Endodermal cell (in vitro differentiated cells): ENCODE data around the gene SPDYE1. TPM values are rescaled to one million over a fixed set of nuclear protein-coding genes. Genes with fewer than 3 reads are reported as not detected.
"Not testable (repeated sequence)": the region's sequence is repeated elsewhere in the genome, so short reads cannot be mapped to it uniquely, and the experiment has no call there.

Experiments
- DNase-seq: peaks from one replicate; pipeline ENCODE4 v3.0.0-alpha.2; 2017
- H3K27ac ChIP-seq: 2 replicates; pipeline ENCODE4 v1.5.1; 2013; ENCODE audit warnings: mild to moderate bottlenecking, low read depth, low read length, moderate library complexity
- H3K27me3 ChIP-seq: 2 replicates; pipeline ENCODE4 v1.6.1; 2013; ENCODE audit warnings: mild to moderate bottlenecking, low read length, moderate library complexity; ENCODE audit not compliant: insufficient read depth, control insufficient read depth, poor library complexity, severe bottlenecking
- H3K36me3 ChIP-seq: 2 replicates; pipeline ENCODE4 v1.7.0; 2013; ENCODE audit warnings: mild to moderate bottlenecking, low read length, moderate library complexity; ENCODE audit not compliant: control insufficient read depth, insufficient read depth
- H3K4me1 ChIP-seq: one replicate; pipeline ENCODE4 v1.7.0; 2013; ENCODE audit warnings: low read length; ENCODE audit not compliant: control insufficient read depth, insufficient read depth
- H3K4me3 ChIP-seq: 2 replicates; pipeline ENCODE4 v1.5.1; 2013; ENCODE audit warnings: mild to moderate bottlenecking, low read length, moderate library complexity
- H3K9ac ChIP-seq: 2 replicates; pipeline ENCODE4 v1.6.1; 2013; ENCODE audit warnings: mild to moderate bottlenecking, low read length, moderate library complexity; ENCODE audit not compliant: poor library complexity, severe bottlenecking; ENCODE audit errors: extremely low read depth
- H3K9me3 ChIP-seq: 2 replicates; pipeline ENCODE4 v1.6.1; 2013; ENCODE audit warnings: mild to moderate bottlenecking, low read length, moderate library complexity; ENCODE audit not compliant: control insufficient read depth
- H3K27ac Mint-ChIP-seq: 2 replicates; pipeline ENCODE4 v1.8.0; 2020; ENCODE audit warnings: mixed read lengths
- H3K27me3 Mint-ChIP-seq: 2 replicates; pipeline ENCODE4 v1.8.0; 2021; ENCODE audit warnings: mild to moderate bottlenecking, mixed read lengths; ENCODE audit not compliant: insufficient read depth
- H3K36me3 Mint-ChIP-seq: 2 replicates; pipeline ENCODE4 v1.8.0; 2020; ENCODE audit warnings: low read depth, mixed read lengths
- H3K4me1 Mint-ChIP-seq: 2 replicates; pipeline ENCODE4 v1.8.0; 2020; ENCODE audit warnings: mixed read lengths
- H3K4me3 Mint-ChIP-seq: 2 replicates; pipeline ENCODE4 v1.8.0; 2020; ENCODE audit warnings: mild to moderate bottlenecking, moderate library complexity, mixed read lengths
- H3K9me3 Mint-ChIP-seq: 2 replicates; pipeline ENCODE4 v1.8.0; 2020; ENCODE audit warnings: mild to moderate bottlenecking, mixed read lengths
- CTCF ChIP-seq: fragments of 200-600 bp; sonication (generic); conservative IDR thresholded peaks from 2 replicates; pipeline ENCODE4 v1.5.0; 2021; ENCODE audit warnings: antibody characterized with exemption, mild to moderate bottlenecking
- WGBS, 2 experiments: methylation state at CpG; one replicate each; pipeline versions ENCODE4 v1.1.5 to v1.1.7; 2013; ENCODE audit warnings: missing lambda C conversion rate in 2 of 2, mixed read lengths in 1 of 2; ENCODE audit not compliant: insufficient coverage in 1 of 2, insufficient read length in 1 of 2; 5-methylcytosine and 5-hydroxymethylcytosine counted together
- long read RNA-seq, 4 experiments: library from polyadenylated mRNA in 2 of 4; library from RNA in 1 of 4; library from capped mRNA in 1 of 4; stranded (forward) in 3 of 4; unstranded in 1 of 4; transcript quantifications; one replicate each; pipeline ENCODE4 v2.0.0, GENCODE V29; 2020 to 2021; ENCODE audit warnings: inconsistent platforms in 1 of 4
- polyA plus RNA-seq, 2 experiments: library from polyadenylated mRNA; stranded (reverse); fragments of 50-300 nt; gene quantifications; one replicate each; pipeline ENCODE4 v1.2.3, GENCODE V29; 2013
- total RNA-seq, 2 donors: library from RNA; stranded (reverse); fragmentation: NEBNext Ultra II Directional in 1 of 2; extraction: Animal tissue kit (Norgen Biotek cat#: 25700) in 1 of 2; gene quantifications; 2 replicates in 1 of 2; 3 replicates in 1 of 2; pipeline ENCODE4 v1.2.1, GENCODE V29; 2021

SPDYE1 gene, protein sequence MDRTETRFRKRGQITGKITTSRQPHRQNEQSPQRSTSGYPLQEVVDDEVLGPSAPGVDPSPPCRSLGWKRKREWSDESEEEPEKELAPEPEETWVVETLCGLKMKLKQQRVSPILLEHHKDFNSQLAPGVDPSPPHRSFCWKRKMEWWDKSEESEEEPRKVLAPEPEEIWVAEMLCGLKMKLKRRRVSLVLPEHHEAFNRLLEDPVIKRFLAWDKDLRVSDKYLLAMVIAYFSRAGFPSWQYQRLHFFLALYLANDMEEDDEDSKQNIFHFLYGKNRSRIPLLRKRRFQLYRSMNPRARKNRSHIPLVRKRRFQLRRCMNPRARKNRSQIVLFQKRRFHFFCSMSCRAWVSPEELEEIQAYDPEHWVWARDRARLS
- total RNA-seq, result under 1 TPM in 1 of 2 donors, not detected in 1; 0.15 TPM
- polyA plus RNA-seq (2013, experiment 1 of 2), result not detected
- not detected for polyA plus RNA-seq (2013, experiment 2 of 2)
- long read RNA-seq, experiment 1, result 0 reads
- long read RNA-seq, experiment 2, partial matches to known transcripts, result 0 of 1 reads
- long read RNA-seq, experiment 2, other reads (novel, unspliced or antisense), result 1 of 1 reads
- long read RNA-seq, experiment 3, partial matches to known transcripts, result 0 of 4 reads
- long read RNA-seq, experiment 3, other reads (novel, unspliced or antisense), result 4 of 4 reads
- long read RNA-seq, experiment 4, result 0 reads

DNA sequence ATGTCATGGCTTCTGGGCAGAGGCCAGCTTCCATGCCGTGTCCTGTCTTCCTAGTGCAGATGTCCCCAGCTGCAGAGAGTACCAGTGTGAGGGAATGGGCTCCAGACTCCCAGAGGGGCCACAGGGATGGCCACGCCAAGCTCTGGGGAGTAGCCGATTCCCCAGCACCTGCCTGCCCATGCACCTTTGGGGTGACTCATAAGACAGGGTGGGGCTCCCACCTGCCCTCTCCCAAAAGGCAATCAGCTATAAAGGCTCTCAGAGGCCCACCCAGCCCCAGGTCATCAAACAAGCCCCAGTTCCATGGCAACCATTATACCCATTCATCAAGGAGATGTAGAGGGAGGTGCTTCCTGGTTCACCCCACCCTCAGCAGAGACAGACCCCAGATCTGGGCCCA, at the start of gene SPDYE1:
TSS of gene SPDYE1 (plus strand) at position 366 of the 400 bp plus-strand sequence. CDS start 2,053 bp downstream, outside the sequence.
- H3K36me3 ChIP-seq, H3K27me3 ChIP-seq, H3K4me3 ChIP-seq, H3K4me1 Mint-ChIP-seq, H3K27ac Mint-ChIP-seq, H3K27ac ChIP-seq, H3K4me3 Mint-ChIP-seq, H3K36me3 Mint-ChIP-seq, H3K9me3 Mint-ChIP-seq, H3K4me1 ChIP-seq, H3K27me3 Mint-ChIP-seq, H3K9ac ChIP-seq, DNase-seq, H3K9me3 ChIP-seq: not testable (repeated sequence)
- WGBS, 2 experiments, result 92% methylated on average over 3 of the region's 3 CpGs; no CpG with 5 or more reads in 1 of the 2 experiments

- H3K4me3 Mint-ChIP-seq, result no peak overlapping the region
- Histone ChIP-seq H3K9me3 (no peaks in the 10 kb centered on the region), H3K36me3 (no peaks in the 10 kb centered on the region), H3K4me3 (no peak overlapping the region), H3K27ac (no peak overlapping the region), H3K4me1 (no peaks in the 10 kb centered on the region), H3K27me3 (no peaks in the 10 kb centered on the region), H3K9ac (no peak overlapping the region)
- H3K9me3 Mint-ChIP-seq, result no peaks in the 10 kb centered on the region
- no peaks in the 10 kb centered on the region for H3K27me3 Mint-ChIP-seq
- peaks cover 3% of the 10 kb centered on the region for H3K4me1 Mint-ChIP-seq
- peaks cover 13% of the 10 kb centered on the region for H3K36me3 Mint-ChIP-seq
- DNase-seq, result no peak
- no peak overlapping the region for H3K27ac Mint-ChIP-seq
- 98% methylated on average over 3 of the region's 3 CpGs; no CpG with 5 or more reads in 1 of the 2 experiments for WGBS, 2 experiments
- no peak for TF ChIP-seq CTCF
These were observed 45.7 kb upstream of the SPDYE1 start for GRCh38 chr7:43952028-43952427.

DNA sequence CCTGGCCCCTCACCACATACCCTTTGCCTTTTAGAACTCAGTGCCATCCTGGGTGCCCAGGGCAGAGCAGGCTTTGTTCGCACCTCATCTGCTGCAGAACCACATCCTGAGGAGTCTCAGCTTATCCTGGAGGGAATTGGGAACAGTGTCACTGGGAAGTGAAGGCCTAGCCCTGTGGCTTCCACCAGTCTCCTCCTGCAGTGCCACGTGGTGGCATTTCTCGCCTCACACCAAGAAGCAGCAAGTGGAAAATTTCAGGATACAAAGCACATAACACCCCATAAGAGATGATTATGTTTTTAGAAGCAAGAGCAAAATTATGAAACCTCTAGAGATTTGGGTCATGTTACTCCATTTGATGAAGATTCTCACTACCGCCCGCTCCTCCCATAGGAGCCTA, 44.6 kb upstream of the SPDYE1 start:
- Mint-ChIP-seq H3K4me3 (no peak overlapping the region), H3K9me3 (no peaks in the 10 kb centered on the region), H3K4me1 (peaks cover 3% of the 10 kb centered on the region), H3K27me3 (no peaks in the 10 kb centered on the region), H3K36me3 (peaks cover 5% of the 10 kb centered on the region), H3K27ac (no peak overlapping the region)
- 84 to 100% methylated on average over 2 to 5 of the region's 5 CpGs for WGBS, 2 experiments
- DNase-seq, result no peak
- H3K4me3 ChIP-seq, result no peak overlapping the region
- H3K4me1 ChIP-seq, result no peaks in the 10 kb centered on the region
- no peaks in the 10 kb centered on the region for H3K9me3 ChIP-seq
- no peaks in the 10 kb centered on the region for H3K36me3 ChIP-seq
- H3K27me3 ChIP-seq, result no peaks in the 10 kb centered on the region
- TF ChIP-seq CTCF, result no peak
- H3K9ac ChIP-seq, result no peak overlapping the region
- no peak overlapping the region for H3K27ac ChIP-seq
